Thymus (tissue), 11 donors: ENCODE data around the gene CTU2. TPM values are rescaled to one million over a fixed set of nuclear protein-coding genes. Genes with fewer than 3 reads are reported as not detected.

Source experiments
- DNase-seq, 9 donors: peaks; one replicate each; pipeline ENCODE4 v3.0.0-alpha.2; 2013; ENCODE audit warnings: low spot score in 9 of 9, low read depth in 6 of 9, missing footprints in 1 of 9
- H3K27ac ChIP-seq, 2 donors: one replicate each; pipeline ENCODE4 v1.5.1; 2013; ENCODE audit warnings: control low read depth in 1 of 2, low read depth in 1 of 2, low read length in 1 of 2, mild to moderate bottlenecking in 1 of 2, moderate library complexity in 1 of 2
- H3K27me3 ChIP-seq, 2 donors: one replicate each; pipeline ENCODE4 v1.5.1; 2013; ENCODE audit warnings: low read length in 1 of 2; ENCODE audit not compliant: control insufficient read depth in 2 of 2, insufficient read depth in 1 of 2
- H3K36me3 ChIP-seq, 2 donors: one replicate each; pipeline ENCODE4 v1.5.1; 2013; ENCODE audit warnings: low read length in 1 of 2, mild to moderate bottlenecking in 1 of 2, moderate library complexity in 1 of 2; ENCODE audit not compliant: control insufficient read depth in 2 of 2, insufficient read depth in 2 of 2
- H3K4me1 ChIP-seq, 2 donors: one replicate each; pipeline ENCODE4 v1.5.1; 2013; ENCODE audit warnings: low read length in 2 of 2; ENCODE audit not compliant: control insufficient read depth in 2 of 2, insufficient read depth in 2 of 2
- H3K4me3 ChIP-seq, 2 donors: one replicate each; pipeline ENCODE4 v1.5.1; 2013; ENCODE audit warnings: low read length in 2 of 2, control low read depth in 1 of 2, mild to moderate bottlenecking in 1 of 2
- H3K9me3 ChIP-seq, 2 donors: one replicate each; pipeline ENCODE4 v1.5.1; 2013; ENCODE audit warnings: low read length in 1 of 2, mild to moderate bottlenecking in 1 of 2; ENCODE audit not compliant: control insufficient read depth in 2 of 2, insufficient read depth in 1 of 2
- WGBS: extraction: QIAGEN DNeasy Blood & Tissue Kit; methylation state at CpG from one replicate; pipeline ENCODE4 v1.1.7; 2013; 5-methylcytosine and 5-hydroxymethylcytosine counted together
- polyA plus RNA-seq: library from polyadenylated mRNA; stranded (reverse); fragments of 200-250 nt; gene quantifications from one replicate; pipeline ENCODE4 v1.2.3, GENCODE V29; 2013
- total RNA-seq: library from RNA; stranded (reverse); fragments of 120-200 nt; gene quantifications from one replicate; pipeline ENCODE4 v1.2.4, GENCODE V29; 2013
- donor health status: healthy.

CTU2 gene
- total and polyA plus RNA-seq, 2 donors = 14.7 to 18.6 TPM

- DNase-seq = no peak
- Histone ChIP-seq H3K27me3 (peaks cover 0 to 5% of the 10 kb centered on the region in 2 donors), H3K36me3 (no peaks in the 10 kb centered on the region), H3K9me3 (peaks cover 0 to 5% of the 10 kb centered on the region in 2 donors), H3K4me1 (peaks cover 13 to 18% of the 10 kb centered on the region in 2 donors), H3K27ac (no peak overlapping the region), H3K4me3 (no peak overlapping the region)
- WGBS = 90% methylated on average over 13 of the region's 13 CpGs
These were observed 28.6 kb upstream of the CTU2 start for GRCh38 chr16:88677721-88678120.

- Histone ChIP-seq H3K36me3 (no peaks in the 10 kb centered on the region), H3K27me3 (peaks cover 0 to 5% of the 10 kb centered on the region in 2 donors), H3K9me3 (peaks cover 0 to 5% of the 10 kb centered on the region in 2 donors), H3K4me1 (peaks cover 13 to 18% of the 10 kb centered on the region in 2 donors), H3K27ac (no peak overlapping the region), H3K4me3 (no peak overlapping the region)
- DNase-seq = no peak
- 97% methylated on average over 32 of the region's 32 CpGs for WGBS
These were observed 27.9 kb upstream of the CTU2 start for GRCh38 chr16:88678224-88678979.

GRCh38 chr16:88680554-88681083, 25.7 kb upstream of the CTU2 start:
- Histone ChIP-seq H3K9me3 (peaks cover 0 to 5% of the 10 kb centered on the region in 2 donors), H3K4me3 (no peak overlapping the region), H3K27ac (peak overlapping the region in 1 of 2 donors; percentile 8), H3K27me3 (peaks cover 5 to 25% of the 10 kb centered on the region in 2 donors), H3K4me1 (peaks cover 16 to 32% of the 10 kb centered on the region in 2 donors), H3K36me3 (no peaks in the 10 kb centered on the region)
- no peak for DNase-seq
- 97% methylated on average over 5 of the region's 5 CpGs for WGBS

- Histone ChIP-seq H3K27ac (peak overlapping the region; percentile 73 to 82), H3K9me3 (peaks cover 0 to 5% of the 10 kb centered on the region in 2 donors), H3K36me3 (no peaks in the 10 kb centered on the region), H3K4me1 (peaks cover 20 to 38% of the 10 kb centered on the region in 2 donors), H3K4me3 (no peak overlapping the region), H3K27me3 (peaks cover 11 to 30% of the 10 kb centered on the region in 2 donors)
- DNase-seq = peak in 1 of 9 donors; percentile 61
- 80% methylated on average over 31 of the region's 31 CpGs for WGBS
These were observed 25.1 kb upstream of the CTU2 start for GRCh38 chr16:88681084-88681680.

- no peak overlapping the region for H3K4me3 ChIP-seq
- 26% methylated on average over 21 of the region's 21 CpGs for WGBS
- DNase-seq = peak in 2 of 9 donors; percentile 63 to 83
These were observed 24.4 kb upstream of the CTU2 start for GRCh38 chr16:88681709-88682451.

GRCh38 chr16:88684569-88685155, 21.6 kb upstream of the CTU2 start:
- H3K4me1 ChIP-seq = peaks cover 25 to 53% of the 10 kb centered on the region in 2 donors
- no peak for DNase-seq
- H3K27ac ChIP-seq = peak overlapping the region in 1 of 2 donors; percentile 19

More at GRCh38 chr16:88681709-88682451, 24.4 kb upstream of the CTU2 start:
- Histone ChIP-seq H3K36me3 (no peaks in the 10 kb centered on the region), H3K27ac (peak overlapping the region; percentile 73 to 87), H3K9me3 (peaks cover 0 to 2% of the 10 kb centered on the region in 2 donors), H3K4me1 (peaks cover 25 to 42% of the 10 kb centered on the region in 2 donors), H3K27me3 (peaks cover 15 to 36% of the 10 kb centered on the region in 2 donors)

GRCh38 chr16:88685156-88686061, 20.9 kb upstream of the CTU2 start:
- 7% methylated on average over 33 of the region's 33 CpGs for WGBS
- peak overlapping the region; percentile 53 to 58 for H3K4me3 ChIP-seq
- no peaks in the 10 kb centered on the region for H3K9me3 ChIP-seq
- H3K27ac ChIP-seq = peak overlapping the region in 1 of 2 donors; percentile 15
- peak in 2 of 9 donors; percentile 30 to 39 for DNase-seq
- H3K27me3 ChIP-seq = peaks cover 19 to 53% of the 10 kb centered on the region in 2 donors
- no peaks in the 10 kb centered on the region for H3K36me3 ChIP-seq
- H3K4me1 ChIP-seq = peaks cover 25 to 53% of the 10 kb centered on the region in 2 donors

More at GRCh38 chr16:88684569-88685155, 21.6 kb upstream of the CTU2 start:
- Histone ChIP-seq H3K27me3 (peaks cover 19 to 53% of the 10 kb centered on the region in 2 donors), H3K9me3 (no peaks in the 10 kb centered on the region), H3K36me3 (no peaks in the 10 kb centered on the region), H3K4me3 (no peak overlapping the region)
- whole genome bisulfite sequencing = 93% methylated on average over 15 of the region's 15 CpGs

GRCh38 chr16:88686062-88686438, 20.3 kb upstream of the CTU2 start:
- H3K27ac ChIP-seq = peak overlapping the region in 1 of 2 donors; percentile 15
- H3K4me3 ChIP-seq = peak overlapping the region; percentile 53 to 58
- H3K4me1 ChIP-seq = peaks cover 24 to 54% of the 10 kb centered on the region in 2 donors
- under 1% methylated on average over 25 of the region's 25 CpGs for WGBS
- no peaks in the 10 kb centered on the region for H3K36me3 ChIP-seq
- no peaks in the 10 kb centered on the region for H3K9me3 ChIP-seq
- DNase-seq = peak in 1 of 9 donors; percentile 26
- H3K27me3 ChIP-seq = peaks cover 19 to 58% of the 10 kb centered on the region in 2 donors
